ENCODE results near the gene CDK9.
"Not testable (repeated sequence)": the region's sequence is repeated elsewhere in the genome, so short reads cannot be mapped to it uniquely, and the experiment has no call there.

Gene CDK9

GRCh38 chr9:127785933-127786772 is at the start of gene CDK9:
CDK9 (plus strand) TSS chr9:127786034; CDS start chr9:127786149, 115 bp downstream.
- DNase-seq: peak; percentile 85

GRCh38 chr9:127738666-127739065 is 47.2 kb upstream of the CDK9 start:
- DNase-seq: no peak

DNA sequence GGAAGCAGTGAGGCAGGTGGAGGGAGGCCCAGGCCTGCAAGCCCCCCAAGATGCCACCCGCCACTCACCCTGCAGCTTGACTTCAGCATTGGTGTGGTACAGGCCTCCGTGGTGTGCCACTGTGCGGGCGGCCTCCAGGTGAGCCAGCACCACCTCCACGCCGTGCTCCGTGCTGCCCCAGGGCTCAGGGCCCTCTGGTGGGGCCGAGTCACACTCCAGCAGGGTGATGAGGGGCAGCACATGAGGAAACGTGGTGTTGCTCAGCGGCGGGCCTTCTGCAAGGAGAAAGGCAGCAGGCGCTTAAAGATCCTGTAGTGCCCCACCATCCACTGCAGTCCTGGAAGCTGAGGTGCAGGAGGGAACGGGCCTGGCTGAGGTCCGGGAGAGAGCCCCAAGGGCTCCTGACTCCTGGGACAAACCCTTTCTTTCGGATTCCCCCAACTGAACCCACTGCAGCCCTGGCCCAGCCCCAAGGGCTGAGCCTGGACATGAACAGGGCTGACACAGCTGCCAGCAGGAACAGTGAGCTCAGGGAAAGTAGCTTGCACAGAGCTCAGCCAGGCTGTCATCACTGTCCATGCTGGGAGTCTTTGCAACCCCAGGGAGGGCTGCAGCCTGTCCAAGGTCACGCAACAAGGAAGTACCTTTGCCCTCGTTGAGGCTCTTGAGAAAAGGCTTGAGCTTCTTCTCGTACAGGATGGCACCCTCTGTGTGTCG is 46.1 kb upstream of the CDK9 start:
- DNase-seq: no peak

DNA sequence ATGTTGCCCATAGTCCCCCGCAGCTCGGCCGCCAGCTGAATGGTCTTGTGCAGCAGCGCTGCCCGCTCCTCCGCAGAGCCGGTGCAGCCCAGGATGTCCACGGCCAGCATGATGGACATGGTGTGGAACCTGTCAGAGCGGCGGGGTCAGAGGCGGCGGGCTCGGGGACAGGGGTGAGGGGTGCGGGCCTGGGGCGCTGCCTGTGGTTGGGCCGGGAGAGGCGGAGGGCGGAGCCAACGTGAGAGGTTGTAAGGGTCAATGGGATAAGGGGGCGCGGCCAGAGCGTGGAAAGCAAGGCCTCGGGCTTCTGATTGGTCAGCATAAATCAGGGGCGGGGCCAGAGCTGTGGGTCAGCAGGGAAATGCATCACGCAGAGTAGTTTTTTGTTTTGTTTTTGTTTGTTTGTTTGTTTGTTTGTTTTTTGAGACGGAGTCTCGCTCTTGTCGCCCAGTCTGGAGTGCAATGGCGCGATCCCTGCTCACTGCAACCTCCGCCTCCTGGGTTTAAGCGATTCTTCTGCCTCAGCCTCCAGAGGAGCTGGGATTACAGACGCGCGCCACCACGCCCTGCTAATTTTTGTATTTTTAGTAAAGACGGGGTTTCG is 43.9 kb upstream of the CDK9 start:
- DNase-seq: no peak

DNA sequence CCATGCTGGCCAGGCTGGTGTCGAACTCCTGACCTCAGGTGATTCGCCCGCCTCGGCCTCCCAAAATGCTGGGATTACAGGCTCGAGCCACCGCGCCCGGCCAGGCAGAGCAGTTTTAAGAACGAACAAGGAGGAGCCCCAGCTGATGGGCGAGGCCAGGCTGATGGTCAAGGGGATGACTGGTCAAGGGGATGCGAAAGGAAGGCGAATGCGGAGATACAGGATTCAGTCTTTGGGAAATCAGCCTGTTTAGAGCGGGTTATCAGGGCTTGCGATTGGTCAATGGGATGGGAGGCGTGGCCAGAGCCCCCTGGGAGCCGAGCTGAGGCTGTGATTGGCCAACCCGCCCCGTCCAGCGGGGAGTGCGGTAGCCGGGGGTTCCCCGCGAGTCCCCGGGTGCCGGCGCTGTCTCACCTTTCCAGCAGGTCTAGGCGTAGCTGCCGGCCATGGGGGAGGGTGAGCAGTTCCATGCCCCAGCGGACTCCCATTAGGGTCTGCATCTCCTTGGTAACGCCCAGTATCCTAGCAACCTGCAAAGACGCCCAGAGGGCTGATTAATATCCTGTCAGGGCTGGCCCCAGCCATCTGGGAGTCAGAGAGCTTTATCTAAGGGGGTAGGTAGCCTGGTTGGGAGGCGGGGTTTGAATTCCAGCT is 43.3 kb upstream of the CDK9 start:
- DNase-seq: no peak

DNA sequence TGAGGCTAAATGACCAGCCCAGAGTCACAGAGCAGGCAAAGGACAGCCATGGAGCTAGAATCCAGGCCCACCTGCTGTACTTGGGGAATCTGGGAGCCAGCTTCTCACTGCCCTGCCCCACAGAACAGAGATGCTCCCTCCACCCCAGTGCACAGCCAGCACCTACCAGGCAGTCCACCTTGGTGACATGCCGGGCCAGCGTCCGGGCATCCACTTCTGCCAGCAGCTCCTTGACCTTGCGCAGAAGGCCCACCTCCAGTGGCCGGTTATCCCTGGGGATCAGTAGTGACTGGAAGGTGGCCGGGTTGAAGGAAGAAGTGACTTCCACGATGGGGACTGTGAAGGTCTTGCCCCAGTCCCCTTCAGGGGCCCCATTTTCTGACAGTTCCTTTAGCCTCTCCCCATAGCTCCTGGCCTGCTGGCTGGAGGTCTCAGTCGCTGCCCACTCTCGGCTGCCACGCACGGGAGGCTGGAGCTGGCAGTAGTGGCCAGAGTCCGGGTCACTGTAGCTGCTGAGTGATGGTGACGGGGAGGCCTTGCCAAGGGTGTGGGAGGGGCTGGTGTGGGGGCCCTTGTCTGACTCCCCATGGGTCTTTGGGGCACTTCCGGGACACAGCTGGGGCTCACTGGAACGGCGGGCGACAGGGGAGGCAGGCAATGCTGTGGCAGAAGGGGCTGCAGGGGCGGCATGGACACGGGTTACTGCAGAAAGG is 41.3 kb upstream of the CDK9 start:
- DNase-seq: no peak

DNA sequence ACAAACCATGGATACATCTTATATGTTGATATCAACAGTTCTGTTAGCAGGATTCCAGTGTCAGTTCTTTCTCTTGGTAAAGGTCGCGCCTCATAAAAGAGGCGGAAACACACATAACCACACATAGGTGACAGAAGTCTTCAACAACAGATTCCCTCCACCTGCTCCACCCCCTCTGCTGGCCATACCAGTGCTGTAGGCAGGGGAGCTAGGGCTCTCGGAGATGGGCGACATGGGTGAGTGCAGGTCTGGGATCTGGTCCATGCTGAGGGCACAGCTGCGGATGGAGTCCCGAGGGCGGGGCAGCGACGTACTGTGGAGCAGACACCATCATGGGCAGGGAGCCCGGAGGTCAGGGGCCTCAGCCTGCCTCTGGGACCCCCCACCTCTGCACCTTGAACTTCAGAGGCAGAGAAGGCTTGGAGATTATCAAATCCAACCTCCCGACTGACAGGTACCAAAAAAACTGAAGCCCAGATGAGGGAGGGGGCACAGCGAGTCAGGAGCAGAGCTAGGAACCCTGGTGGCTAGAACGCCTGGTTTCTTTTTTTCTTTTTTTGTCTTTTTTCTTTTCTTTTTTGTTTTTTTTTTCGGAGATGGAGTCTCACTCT is 38.8 kb upstream of the CDK9 start:
- DNase-seq: no peak

DNA sequence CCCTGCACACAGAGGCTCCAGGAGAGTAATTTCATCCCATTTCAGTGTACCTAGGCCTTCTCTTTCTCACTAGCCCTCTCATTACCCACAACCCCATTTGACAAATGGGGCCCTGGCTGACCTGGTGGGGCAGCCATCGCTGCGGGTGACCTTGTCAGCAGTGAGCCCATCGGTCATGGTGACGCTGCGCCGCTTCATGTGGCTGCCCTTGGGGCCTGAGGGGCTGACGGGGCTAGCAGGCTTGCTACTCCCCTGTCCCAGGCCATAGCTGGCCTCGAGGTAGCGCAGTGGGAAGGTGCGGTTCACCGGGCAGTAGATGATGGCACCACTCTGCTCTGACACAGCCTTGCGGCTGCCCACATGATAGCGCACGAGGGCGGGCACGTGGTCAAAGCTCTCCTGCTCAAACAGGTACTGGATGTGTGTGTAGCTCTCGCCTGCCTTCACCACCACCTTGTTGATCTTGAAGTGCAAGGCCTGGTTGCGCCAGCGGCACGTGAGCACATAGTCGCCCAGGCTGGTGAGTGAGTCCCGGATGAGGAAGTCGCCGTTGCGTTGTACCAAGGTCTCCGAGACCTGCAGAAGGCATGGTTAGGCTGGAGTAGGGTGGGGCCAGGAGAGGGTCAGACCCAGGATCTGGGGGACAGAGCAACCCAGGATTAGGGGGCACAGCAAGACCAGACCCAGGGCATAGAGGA is 36.6 kb upstream of the CDK9 start:
- DNase-seq: no peak

GRCh38 chr9:127751269-127752054 is 34.4 kb upstream of the CDK9 start:
- DNase-seq: no peak

DNA sequence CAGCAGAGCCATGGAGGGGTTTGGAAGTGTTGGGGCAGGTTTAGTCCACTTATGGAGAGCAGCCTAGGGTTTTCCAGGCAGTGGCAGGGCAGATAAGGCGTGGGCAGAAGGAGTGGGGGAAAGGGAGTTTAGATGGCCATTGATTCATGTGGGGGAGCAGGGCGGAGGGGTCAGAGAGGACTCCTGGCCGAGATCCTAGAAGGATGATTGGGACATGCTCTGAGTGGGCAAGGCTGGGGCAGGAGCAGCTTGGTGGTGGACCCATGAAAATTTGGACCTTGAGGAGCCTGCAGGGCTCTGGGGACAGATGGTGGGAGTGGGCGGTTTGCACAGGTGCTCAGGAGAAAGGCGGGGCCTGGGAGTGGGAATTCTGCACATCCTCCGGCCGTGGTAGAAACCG is 32.7 kb upstream of the CDK9 start:
- DNase-seq: no peak

DNA sequence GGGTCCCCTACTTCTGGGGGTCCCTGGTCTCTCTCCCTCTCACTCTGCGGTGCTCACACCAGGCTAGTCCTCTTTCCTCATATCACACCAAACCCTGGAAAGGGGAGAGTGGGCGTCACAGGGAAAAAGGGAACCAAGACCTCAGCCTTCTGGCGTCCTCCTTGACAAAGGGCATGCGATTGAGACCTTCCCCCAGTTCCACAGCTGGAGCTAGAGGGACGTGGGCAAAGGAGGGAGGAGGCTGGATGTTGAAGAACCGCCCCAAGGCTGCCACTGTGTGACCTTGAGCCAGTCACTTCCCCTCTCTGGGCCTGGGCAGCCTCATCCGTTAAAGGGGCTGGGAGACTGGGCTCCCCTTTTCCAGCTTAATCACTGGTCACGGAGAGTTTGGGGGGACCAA is 32.2 kb upstream of the CDK9 start:
- no peak for DNase-seq

DNA sequence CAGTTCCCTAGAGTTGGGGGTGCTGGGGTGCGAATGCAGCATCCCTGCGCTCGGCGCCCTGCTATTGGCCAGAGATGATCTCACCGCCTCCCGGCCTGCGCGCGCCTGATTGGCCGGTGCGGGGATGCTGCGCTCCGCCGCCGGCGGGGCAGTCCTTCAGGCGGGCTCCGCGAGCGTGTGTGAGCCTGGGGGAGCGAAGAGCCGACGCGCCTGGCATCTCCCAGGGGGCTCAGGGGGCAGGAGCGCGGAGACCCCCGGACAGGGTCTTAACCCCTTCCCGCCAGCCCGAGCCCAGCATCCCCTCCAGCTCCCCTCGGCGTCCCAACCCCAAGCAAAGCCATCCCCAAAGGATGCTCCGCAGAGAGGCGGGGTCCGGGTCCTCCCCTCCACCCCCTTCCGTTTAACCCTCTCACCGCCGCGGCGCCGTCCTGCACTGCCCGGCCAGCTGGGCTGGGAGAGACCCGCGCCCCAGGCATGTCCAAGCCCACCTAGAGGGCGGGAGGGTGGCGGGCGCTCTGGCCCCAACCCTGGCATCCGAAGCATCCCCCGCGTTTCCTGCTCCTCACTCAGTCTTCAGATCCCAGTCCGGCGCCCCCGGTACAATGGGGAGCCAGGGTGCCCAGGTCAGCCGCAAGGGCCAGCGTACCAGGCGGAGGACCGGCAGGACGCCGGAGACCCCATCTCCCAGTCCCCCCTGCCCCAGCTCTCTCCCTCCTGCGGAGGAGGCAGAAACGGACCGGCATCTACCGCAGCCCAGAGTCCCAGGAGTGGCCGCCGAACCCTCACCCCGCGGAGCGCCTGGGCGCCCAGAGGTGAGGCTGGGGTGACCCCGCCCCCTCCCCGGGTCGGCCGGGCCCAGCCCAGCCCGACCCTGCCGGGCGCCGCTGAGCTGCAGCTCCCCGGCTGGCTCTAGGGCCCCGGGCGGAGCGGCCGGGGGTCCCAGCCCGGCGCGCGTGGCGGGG is 31.5 kb upstream of the CDK9 start:
- peak; percentile 57 for DNase-seq

DNA sequence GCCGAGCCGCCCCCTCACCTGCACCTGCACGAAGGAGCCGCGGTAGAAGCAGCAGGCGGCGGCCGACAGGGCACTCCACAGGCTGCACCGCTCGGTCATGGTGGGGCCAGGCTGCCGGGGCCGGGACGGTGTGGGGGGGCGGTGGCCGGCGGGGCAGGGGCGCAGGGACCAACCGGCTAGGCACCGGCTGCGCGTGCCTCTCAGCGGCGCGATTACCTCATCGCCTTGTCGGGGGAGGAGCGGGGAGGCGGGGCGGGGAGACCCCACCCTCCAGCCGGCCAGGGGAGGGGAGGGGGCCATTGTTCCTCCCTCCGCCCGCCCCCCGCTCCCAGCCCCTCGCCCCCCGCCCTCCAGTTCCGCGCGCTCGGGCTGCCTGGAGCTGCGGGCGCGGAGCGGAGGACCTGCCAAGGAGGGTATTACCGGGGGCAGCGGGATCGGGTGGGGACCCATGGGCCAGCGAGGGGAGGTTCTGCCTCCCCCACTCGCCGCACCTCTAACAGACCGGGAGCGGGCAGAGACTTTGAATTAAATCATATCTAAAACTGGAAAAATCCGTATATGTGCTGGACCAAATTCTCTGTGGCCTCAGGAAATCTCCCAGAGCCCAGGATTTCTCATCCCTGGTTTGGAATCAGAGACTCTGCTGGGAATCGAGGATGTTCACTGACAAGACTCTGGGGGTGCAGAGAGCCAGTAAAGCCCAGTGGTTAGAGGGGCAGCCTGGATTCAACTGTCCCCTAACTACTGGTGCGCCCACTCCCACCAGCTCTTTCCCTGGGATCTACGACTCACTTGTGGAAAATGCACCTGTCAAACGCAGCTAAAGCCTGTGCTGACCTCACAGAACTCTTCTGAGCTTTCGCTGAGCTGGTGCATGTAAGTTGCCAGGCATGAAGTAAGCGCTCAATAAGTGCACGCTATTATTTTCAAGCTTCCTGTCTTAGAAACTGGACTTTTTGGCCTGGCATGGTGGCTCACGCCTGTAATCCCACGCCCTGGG is 30.5 kb upstream of the CDK9 start:
- no peak for DNase-seq

GRCh38 chr9:127756233-127756632 is 29.6 kb upstream of the CDK9 start:
- DNase-seq: no peak

- DNase-seq: not testable (repeated sequence)
Measured at GRCh38 chr9:127756776-127757175, 29.1 kb upstream of the CDK9 start.

- DNase-seq: no peak
Measured at GRCh38 chr9:127758843-127759242, 27.0 kb upstream of the CDK9 start.

DNA sequence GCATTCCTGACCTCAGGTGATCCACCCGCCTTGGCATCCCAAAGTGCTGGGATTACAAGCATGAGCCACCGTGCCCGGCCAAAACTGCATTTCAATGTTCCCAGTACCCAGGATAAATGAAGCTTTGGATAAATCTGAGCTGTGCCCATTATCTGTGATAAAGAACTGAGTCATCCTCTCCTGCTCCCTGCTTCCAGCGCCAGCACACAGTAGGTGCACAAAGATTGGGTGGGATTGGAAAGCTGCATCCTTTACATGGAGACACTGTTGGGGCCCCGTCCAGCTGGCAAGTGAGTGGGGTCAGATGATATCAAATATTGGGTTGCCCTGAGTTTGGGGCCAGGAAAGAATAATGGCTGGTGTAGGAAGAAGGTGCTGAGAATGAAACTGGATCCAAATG is 24.8 kb upstream of the CDK9 start:
- DNase-seq: no peak

- no peak for DNase-seq
Measured at GRCh38 chr9:127761491-127761956, 24.3 kb upstream of the CDK9 start.
